Measurements from ENCODE around the gene ALKBH6.

The ALKBH6 gene

DNA sequence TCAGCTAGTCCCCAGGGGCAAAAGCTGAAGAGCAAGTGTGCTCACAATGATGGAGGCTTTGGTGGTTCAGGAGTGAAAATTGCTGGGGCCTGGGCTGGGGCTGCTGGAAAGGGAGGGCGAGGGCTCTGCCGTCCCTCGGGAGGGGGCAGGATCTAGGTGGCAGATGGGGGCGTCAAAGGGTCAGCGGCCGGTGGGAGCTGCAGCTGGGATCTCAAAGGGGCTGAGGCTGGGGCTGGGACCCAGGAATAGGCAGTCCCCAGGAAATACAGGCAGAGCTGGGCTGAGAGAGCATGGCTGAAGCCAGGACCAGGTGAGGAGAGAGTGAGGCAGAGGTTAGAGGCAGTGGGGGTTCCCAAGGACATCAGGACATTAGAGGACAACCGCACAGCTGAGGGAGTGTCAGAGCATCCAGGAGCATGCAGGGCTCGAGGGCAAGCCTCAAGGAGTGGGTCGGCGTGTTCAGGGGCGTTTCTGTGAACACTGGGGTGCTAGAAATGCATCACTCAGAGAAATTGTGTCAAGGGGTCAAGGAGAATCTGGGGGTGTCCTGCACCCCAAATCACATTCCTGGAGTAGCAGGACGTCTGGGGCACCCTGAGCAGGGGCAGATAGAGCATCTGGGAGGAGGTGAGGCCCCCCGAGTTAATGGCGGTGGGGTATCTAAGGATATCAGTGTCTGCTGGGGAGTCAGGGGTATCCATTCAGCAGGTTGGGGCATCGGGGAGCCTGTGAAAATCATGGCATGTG lies 4.2 kb downstream of the ALKBH6 start (continued):
- TF ChIP-seq, protein P1, sequence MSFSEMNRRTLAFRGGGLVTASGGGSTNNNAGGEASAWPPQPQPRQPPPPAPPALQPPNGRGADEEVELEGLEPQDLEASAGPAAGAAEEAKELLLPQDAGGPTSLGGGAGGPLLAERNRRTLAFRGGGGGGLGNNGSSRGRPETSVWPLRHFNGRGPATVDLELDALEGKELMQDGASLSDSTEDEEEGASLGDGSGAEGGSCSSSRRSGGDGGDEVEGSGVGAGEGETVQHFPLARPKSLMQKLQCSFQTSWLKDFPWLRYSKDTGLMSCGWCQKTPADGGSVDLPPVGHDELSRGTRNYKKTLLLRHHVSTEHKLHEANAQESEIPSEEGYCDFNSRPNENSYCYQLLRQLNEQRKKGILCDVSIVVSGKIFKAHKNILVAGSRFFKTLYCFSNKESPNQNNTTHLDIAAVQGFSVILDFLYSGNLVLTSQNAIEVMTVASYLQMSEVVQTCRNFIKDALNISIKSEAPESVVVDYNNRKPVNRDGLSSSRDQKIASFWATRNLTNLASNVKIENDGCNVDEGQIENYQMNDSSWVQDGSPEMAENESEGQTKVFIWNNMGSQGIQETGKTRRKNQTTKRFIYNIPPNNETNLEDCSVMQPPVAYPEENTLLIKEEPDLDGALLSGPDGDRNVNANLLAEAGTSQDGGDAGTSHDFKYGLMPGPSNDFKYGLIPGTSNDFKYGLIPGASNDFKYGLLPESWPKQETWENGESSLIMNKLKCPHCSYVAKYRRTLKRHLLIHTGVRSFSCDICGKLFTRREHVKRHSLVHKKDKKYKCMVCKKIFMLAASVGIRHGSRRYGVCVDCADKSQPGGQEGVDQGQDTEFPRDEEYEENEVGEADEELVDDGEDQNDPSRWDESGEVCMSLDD (tag by site-specific recombination; IDR thresholded peaks at IDR 0.05) = peak; percentile 92
- TF ChIP-seq ZNF610 (tag by site-specific recombination; IDR thresholded peaks at IDR 0.05; ENCODE audit: borderline replicate concordance) (no peak), ZNF660 (tag by site-specific recombination; IDR thresholded peaks at IDR 0.05) (no peak), BCL11A (tag by site-specific recombination; IDR thresholded peaks at IDR 0.05; ENCODE audit: low read depth) (0 out of 2 replicates have a peak, but pooled peaks have one; percentile 27), ZNF677 (tag by site-specific recombination; IDR thresholded peaks at IDR 0.05) (no peak), SP2 (tag by site-specific recombination; IDR thresholded peaks at IDR 0.05) (peak; percentile 37), ZNF529 (tag by site-specific recombination; IDR thresholded peaks at IDR 0.05; ENCODE audit: insufficient replicate concordance) (no peak), ZNF223 (tag by site-specific recombination; IDR thresholded peaks at IDR 0.05) (no peak), ZFHX2 (tag by site-specific recombination; conservative IDR thresholded peaks at IDR 0.05) (0 out of 2 replicates have a peak, but pooled peaks have one; percentile 3)

DNA sequence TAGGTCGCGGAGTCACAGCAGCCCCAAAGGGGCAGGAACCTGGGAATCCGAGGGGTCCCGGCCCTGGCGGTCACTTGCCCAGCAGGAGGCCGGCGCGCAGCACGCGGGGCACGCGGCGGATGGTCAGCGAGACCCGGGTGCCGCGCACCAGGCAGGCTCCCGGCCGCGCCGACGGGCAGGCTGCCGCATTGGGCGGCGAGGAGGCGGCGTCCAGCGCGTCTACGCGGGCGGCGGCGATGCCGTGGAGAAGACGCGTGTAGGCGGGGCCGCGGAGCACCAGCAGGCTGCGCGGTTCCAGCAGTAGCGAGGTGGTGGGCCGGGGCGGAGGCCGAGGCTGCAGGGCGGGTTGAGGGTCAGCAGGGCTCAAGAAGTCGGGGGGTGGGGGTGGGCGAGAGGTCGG lies 4.8 kb downstream of the ALKBH6 start:
- TF ChIP-seq ZFHX2 (tag by site-specific recombination; conservative IDR thresholded peaks at IDR 0.05) (peak; percentile 82), OVOL3 (tag by site-specific recombination; IDR thresholded peaks at IDR 0.05) (no peak), HOXC10 (CRISPR knock-in tag; IDR thresholded peaks at IDR 0.05) (no peak), EGR2 (tag by site-specific recombination; IDR thresholded peaks at IDR 0.05; ENCODE audit: low read depth) (peak; percentile 53), ZBTB20 (tag by site-specific recombination; IDR thresholded peaks at IDR 0.05) (no peak)
- TF ChIP-seq, protein P2, sequence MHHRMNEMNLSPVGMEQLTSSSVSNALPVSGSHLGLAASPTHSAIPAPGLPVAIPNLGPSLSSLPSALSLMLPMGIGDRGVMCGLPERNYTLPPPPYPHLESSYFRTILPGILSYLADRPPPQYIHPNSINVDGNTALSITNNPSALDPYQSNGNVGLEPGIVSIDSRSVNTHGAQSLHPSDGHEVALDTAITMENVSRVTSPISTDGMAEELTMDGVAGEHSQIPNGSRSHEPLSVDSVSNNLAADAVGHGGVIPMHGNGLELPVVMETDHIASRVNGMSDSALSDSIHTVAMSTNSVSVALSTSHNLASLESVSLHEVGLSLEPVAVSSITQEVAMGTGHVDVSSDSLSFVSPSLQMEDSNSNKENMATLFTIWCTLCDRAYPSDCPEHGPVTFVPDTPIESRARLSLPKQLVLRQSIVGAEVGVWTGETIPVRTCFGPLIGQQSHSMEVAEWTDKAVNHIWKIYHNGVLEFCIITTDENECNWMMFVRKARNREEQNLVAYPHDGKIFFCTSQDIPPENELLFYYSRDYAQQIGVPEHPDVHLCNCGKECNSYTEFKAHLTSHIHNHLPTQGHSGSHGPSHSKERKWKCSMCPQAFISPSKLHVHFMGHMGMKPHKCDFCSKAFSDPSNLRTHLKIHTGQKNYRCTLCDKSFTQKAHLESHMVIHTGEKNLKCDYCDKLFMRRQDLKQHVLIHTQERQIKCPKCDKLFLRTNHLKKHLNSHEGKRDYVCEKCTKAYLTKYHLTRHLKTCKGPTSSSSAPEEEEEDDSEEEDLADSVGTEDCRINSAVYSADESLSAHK (tag by site-specific recombination; IDR thresholded peaks at IDR 0.05) = no peak
- TF ChIP-seq, protein P3, sequence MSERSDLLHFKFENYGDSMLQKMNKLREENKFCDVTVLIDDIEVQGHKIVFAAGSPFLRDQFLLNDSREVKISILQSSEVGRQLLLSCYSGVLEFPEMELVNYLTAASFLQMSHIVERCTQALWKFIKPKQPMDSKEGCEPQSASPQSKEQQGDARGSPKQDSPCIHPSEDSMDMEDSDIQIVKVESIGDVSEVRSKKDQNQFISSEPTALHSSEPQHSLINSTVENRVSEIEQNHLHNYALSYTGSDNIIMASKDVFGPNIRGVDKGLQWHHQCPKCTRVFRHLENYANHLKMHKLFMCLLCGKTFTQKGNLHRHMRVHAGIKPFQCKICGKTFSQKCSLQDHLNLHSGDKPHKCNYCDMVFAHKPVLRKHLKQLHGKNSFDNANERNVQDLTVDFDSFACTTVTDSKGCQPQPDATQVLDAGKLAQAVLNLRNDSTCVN (tag by site-specific recombination; optimal IDR thresholded peaks at IDR 0.05) = peak; percentile 30
- no peaks in the 10 kb centered on the region for H3K9me3 ChIP-seq (ENCODE audit: control insufficient read depth, insufficient read depth, low read depth, low read length)
- no peak overlapping the region for H3K4me3 ChIP-seq (ENCODE audit: low read depth, low read length)
- CTCF ChIA-PET = interaction anchor here (0.8 kb wide), 3 partner anchors 47 to 189 kb away, joined by 3 to 6 read pairs (median 3); no protein-coding TSS in a partner anchor
- POLR2A ChIA-PET = interaction anchor here (1.2 to 2.3 kb wide), 4 partner anchors 11 to 44 kb away, joined by 3 to 12 read pairs (median 4); partner anchors contain the start of gene THAP8
- H3K4me1 ChIP-seq (ENCODE audit: control insufficient read depth, insufficient read depth, low read length) = peaks cover 12% of the 10 kb centered on the region
- H3K36me3 ChIP-seq (ENCODE audit: control insufficient read depth in 2 of 2, insufficient read depth in 1 of 2, low read length in 2 of 2) = peaks cover 7 to 27% of the 10 kb centered on the region in 2 experiments; a peak in 2 of 3 replicates
- no peak overlapping the region for H3K27ac ChIP-seq (ENCODE audit: extremely low read depth, low read depth, low read length)

Measured in HEK293 (cell line).